HepG2 (cell line): ENCODE data around the gene IGLON5. TPM values are rescaled to one million over a fixed set of nuclear protein-coding genes. Genes with fewer than 3 reads are reported as not detected.

ENCODE experiments used
- ATAC-seq: fragments of 200-7000 bp; cut with Tn5 transposase; 3 replicates; pipeline ENCODE4 v1.9.1; 2020; ENCODE audit warnings: mild to moderate bottlenecking, moderate library complexity
- BruUV-seq: library from RNA; stranded (reverse); fragments of 400-500 nt; replicated peaks from 2 replicates; lab custom pipeline; 2021; lab: Mats Ljungman, UMichigan
- CTCF ChIA-PET: fragments of 300-600 bp; formaldehyde crosslinking; extraction: SDS; loops from one replicate; lab custom pipeline; 2021; ENCODE audit warnings: low total read pairs, inconsistent platforms, low intra/inter-chr PET ratio; lab: Yijun Ruan, JAX
- POLR2A ChIA-PET: fragments of 350-600 bp; sonication (Branson Sonifier 250); formaldehyde crosslinking; loops from one replicate; lab custom pipeline; 2020; ENCODE audit warnings: antibody characterized with exemption, inconsistent platforms; lab: Yijun Ruan, JAX
- DNase-seq: peaks from one replicate; pipeline ENCODE4 v3.0.0-alpha.2; 2015; ENCODE audit warnings: low spot score
- FAIRE-seq: peaks from 3 replicates; lab custom pipeline; 2011; peaks lifted over from hg19 to GRCh38; lab: Jason Lieb, UNC
- H2AFZ ChIP-seq: one replicate; pipeline ENCODE4 v1.6.1; 2011; ENCODE audit warnings: low read length, inconsistent platforms
- H3K27ac ChIP-seq: fragments of 300-600 bp; 3 replicates; pipeline ENCODE4 v1.8.0; 2011; ENCODE audit warnings: mixed run types, mild to moderate bottlenecking, mixed read lengths, low read length, inconsistent platforms; ENCODE audit not compliant: insufficient read depth; ENCODE audit errors: extremely low read length
- H3K27me3 ChIP-seq, 2 experiments: fragments of 200-600 bp in 1 of 2; 2 replicates in 1 of 2; 3 replicates in 1 of 2; pipeline versions ENCODE4 v1.6.0 to v1.8.0; 2011; ENCODE audit warnings: low read length in 2 of 2, mild to moderate bottlenecking in 2 of 2, moderate library complexity in 2 of 2, inconsistent platforms in 1 of 2; ENCODE audit not compliant: insufficient read depth in 2 of 2, control insufficient read depth in 1 of 2
- H3K36me3 ChIP-seq, 2 experiments: fragments of 200-600 bp in 1 of 2; replicated peaks in 1 of 2; 2 replicates in 1 of 2; 3 replicates in 1 of 2; pipeline versions ENCODE4 v1.5.1 to v1.8.0; 2011; ENCODE audit warnings: low read length in 2 of 2, inconsistent platforms in 1 of 2; ENCODE audit not compliant: insufficient read depth in 2 of 2, control insufficient read depth in 1 of 2
- H3K4me1 ChIP-seq: 2 replicates; pipeline ENCODE4 v1.5.1; 2012; ENCODE audit warnings: low read length, inconsistent platforms; ENCODE audit not compliant: insufficient read depth
- H3K4me2 ChIP-seq: 2 replicates; pipeline ENCODE4 v1.6.0; 2011; ENCODE audit warnings: low read depth, low read length, inconsistent platforms
- H3K4me3 ChIP-seq, 3 experiments: fragments of 200-600 bp in 1 of 3; sonication (generic), shearing (Covaris generic) in 1 of 3; replicated peaks in 1 of 3; 2 replicates each; pipeline ENCODE4 v1.5.1; 2011 to 2016; ENCODE audit warnings: low read length in 3 of 3, inconsistent platforms in 2 of 3, low read depth in 2 of 3, mild to moderate bottlenecking in 2 of 3, control low read depth in 1 of 3, mixed read lengths in 1 of 3; ENCODE audit not compliant: insufficient read depth in 1 of 3
- H3K79me2 ChIP-seq: one replicate; pipeline ENCODE4 v1.6.1; 2011; ENCODE audit warnings: low read length, inconsistent platforms; ENCODE audit not compliant: insufficient read depth
- H3K9ac ChIP-seq: 2 replicates; pipeline ENCODE4 v1.6.0; 2011; ENCODE audit warnings: mild to moderate bottlenecking, low read depth, low read length, inconsistent platforms; ENCODE audit not compliant: insufficient read depth
- H3K9me3 ChIP-seq: 2 replicates; pipeline ENCODE4 v1.5.1; 2012; ENCODE audit warnings: mild to moderate bottlenecking, low read length
- H4K20me1 ChIP-seq: 2 replicates; pipeline ENCODE4 v1.6.0; 2011; ENCODE audit warnings: inconsistent platforms, mild to moderate bottlenecking, low read length, moderate library complexity; ENCODE audit not compliant: insufficient read depth
- BRD4 ChIP-seq: sonication (generic); formaldehyde crosslinking; IDR thresholded peaks from 2 replicates; pipeline ENCODE4 v1.4.0; 2020; ENCODE audit warnings: missing genetic modification reagents
- KDM6A ChIP-seq: IDR thresholded peaks from 2 replicates; pipeline ENCODE4 v1.6.1; 2016; ENCODE audit warnings: low read depth
- KLF9 ChIP-seq: IDR thresholded peaks from 2 replicates; pipeline ENCODE4 v1.6.1; 2016; ENCODE audit warnings: low read depth
- ZBTB42 ChIP-seq: sonication (generic); formaldehyde crosslinking; IDR thresholded peaks from 2 replicates; pipeline ENCODE4 v1.5.0; 2020; ENCODE audit warnings: mild to moderate bottlenecking, missing genetic modification reagents
- WGBS: methylation state at CpG from one replicate; pipeline ENCODE4 v1.1.6; 2017; ENCODE audit warnings: low lambda C conversion rate; 5-methylcytosine and 5-hydroxymethylcytosine counted together
- in situ Hi-C: cut with HindIII; loops from 2 replicates; pipeline ENCODE4 v1.10.0; 2017; ENCODE audit warnings: low pct_unique_long_range_greater_than_20kb; ENCODE audit not compliant: extremely low pct_ligation_motif_present
- intact Hi-C: fragments of 100-400 bp; cut with micrococcal nuclease; formaldehyde crosslinking; loops from one replicate; pipeline ENCODE4 v1.10.0; 2022; ENCODE audit not compliant: unreplicated experiment
- polyA plus RNA-seq, 8 experiments: library from polyadenylated mRNA; depleted of rRNA in 3 of 8; stranded (reverse) in 7 of 8; unstranded in 1 of 8; fragments of >200 nt; fragmentation: Illumina TruSeq in 4 of 8; extraction: Trizol in 4 of 8; gene quantifications; 2 replicates each; pipeline versions ENCODE4 v1.2.1 to v1.2.3, GENCODE V29; 2011 to 2016; ENCODE audit warnings: low read depth in 4 of 8, missing spikeins in 1 of 8, mixed read lengths in 1 of 8; ENCODE audit not compliant: insufficient read depth in 1 of 8
- total RNA-seq, 5 experiments: library from RNA; depleted of rRNA; stranded (reverse); fragments of >200 nt; fragmentation: Illumina TruSeq; extraction: Trizol; gene quantifications; 2 replicates each; pipeline ENCODE4 v1.2.3, GENCODE V29; 2016; ENCODE audit warnings: low read depth in 1 of 5
- TF ChIP-seq, protein P1 (sequence below): sonication (generic); formaldehyde crosslinking; IDR thresholded peaks from 2 replicates; pipeline ENCODE4 v1.8.0; 2022; ENCODE audit warnings: missing genetic modification reagents, mild to moderate bottlenecking, inconsistent platforms, borderline replicate concordance
- TF ChIP-seq, protein P2 (sequence below): conservative IDR thresholded peaks from 2 replicates; pipeline ENCODE4 v1.6.1; 2018; ENCODE audit warnings: missing genetic modification reagents
- TF ChIP-seq, protein P3 (sequence below): sonication (generic); formaldehyde crosslinking; IDR thresholded peaks from 2 replicates; pipeline ENCODE4 v1.5.0; 2020; ENCODE audit warnings: mild to moderate bottlenecking, missing genetic modification reagents, borderline replicate concordance
- TF ChIP-seq, protein P4 (sequence below): sonication (generic); formaldehyde crosslinking; IDR thresholded peaks from 2 replicates; pipeline ENCODE4 v1.9.0; 2021; ENCODE audit warnings: mild to moderate bottlenecking, missing genetic modification reagents

Gene IGLON5
- total and polyA plus RNA-seq, 2 of the 13 experiments (the other 11 are each of a cell fraction or from before 2014, with no cell fraction given) = 0.04 to 5.7 TPM

DNA sequence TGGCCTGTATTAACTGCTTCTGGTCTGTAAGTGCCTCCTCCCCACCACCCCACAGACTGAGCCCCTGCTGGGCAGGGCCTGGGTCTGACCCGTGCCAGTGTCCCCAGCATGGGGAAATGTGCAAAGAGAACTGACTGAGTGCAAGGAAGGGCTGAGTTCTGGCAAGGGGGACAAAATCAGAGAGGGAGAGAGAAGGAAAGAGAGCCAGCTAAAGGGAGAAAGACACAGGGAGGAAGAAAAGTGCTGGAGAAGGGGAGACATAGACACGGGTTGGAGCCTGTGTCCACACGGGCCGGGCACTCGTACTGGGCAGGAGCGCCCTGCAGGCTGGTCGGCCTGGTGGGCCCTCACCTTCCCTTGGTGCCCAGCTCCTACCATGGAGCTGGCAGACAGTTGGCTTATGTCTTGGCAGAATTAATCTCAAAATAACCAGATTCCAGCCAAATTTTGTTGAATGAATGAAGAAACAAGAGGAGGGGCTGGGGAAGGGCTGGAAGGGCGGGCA, 59.8 kb downstream of the IGLON5 start:
- in situ Hi-C loops (no loop called here), intact Hi-C loops (no loop called here)
- Histone ChIP-seq H3K4me1 (peaks cover 37% of the 10 kb centered on the region), H3K27me3 (peaks cover 0 to 18% of the 10 kb centered on the region in 2 experiments; a peak in 1 of 5 replicates), H3K36me3 (no peaks in the 10 kb centered on the region), H3K4me3 (no peak overlapping the region), H3K79me2 (peaks cover 12% of the 10 kb centered on the region), H3K9me3 (no peaks in the 10 kb centered on the region), H3K27ac (no peak overlapping the region), H4K20me1 (no peaks in the 10 kb centered on the region), H3K9ac (no peak overlapping the region), H2AFZ (no peak overlapping the region), H3K4me2 (no peak overlapping the region)
- 60% methylated on average over 8 of the region's 8 CpGs for WGBS
- TF ChIP-seq, protein P1, sequence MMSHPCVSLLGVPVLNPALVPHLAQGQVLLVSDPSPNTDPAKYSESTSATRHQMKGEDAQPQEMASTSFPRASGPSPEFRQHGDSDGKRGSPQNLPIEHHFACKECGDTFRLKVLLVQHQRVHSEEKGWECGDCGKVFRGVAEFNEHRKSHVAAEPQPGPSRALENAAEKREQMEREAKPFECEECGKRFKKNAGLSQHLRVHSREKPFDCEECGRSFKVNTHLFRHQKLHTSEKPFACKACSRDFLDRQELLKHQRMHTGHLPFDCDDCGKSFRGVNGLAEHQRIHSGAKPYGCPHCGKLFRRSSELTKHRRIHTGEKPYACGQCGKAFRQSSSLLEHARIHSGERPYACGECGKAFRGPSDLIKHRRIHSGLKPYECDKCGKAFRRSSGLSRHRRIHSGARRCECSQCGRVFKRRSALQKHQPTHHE (CRISPR knock-in tag) = no peak
- no peak for TF ChIP-seq KLF9 (CRISPR knock-in tag)
- TF ChIP-seq, protein P2, sequence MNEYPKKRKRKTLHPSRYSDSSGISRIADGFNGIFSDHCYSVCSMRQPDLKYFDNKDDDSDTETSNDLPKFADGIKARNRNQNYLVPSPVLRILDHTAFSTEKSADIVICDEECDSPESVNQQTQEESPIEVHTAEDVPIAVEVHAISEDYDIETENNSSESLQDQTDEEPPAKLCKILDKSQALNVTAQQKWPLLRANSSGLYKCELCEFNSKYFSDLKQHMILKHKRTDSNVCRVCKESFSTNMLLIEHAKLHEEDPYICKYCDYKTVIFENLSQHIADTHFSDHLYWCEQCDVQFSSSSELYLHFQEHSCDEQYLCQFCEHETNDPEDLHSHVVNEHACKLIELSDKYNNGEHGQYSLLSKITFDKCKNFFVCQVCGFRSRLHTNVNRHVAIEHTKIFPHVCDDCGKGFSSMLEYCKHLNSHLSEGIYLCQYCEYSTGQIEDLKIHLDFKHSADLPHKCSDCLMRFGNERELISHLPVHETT = no peak
- TF ChIP-seq, protein P3, sequence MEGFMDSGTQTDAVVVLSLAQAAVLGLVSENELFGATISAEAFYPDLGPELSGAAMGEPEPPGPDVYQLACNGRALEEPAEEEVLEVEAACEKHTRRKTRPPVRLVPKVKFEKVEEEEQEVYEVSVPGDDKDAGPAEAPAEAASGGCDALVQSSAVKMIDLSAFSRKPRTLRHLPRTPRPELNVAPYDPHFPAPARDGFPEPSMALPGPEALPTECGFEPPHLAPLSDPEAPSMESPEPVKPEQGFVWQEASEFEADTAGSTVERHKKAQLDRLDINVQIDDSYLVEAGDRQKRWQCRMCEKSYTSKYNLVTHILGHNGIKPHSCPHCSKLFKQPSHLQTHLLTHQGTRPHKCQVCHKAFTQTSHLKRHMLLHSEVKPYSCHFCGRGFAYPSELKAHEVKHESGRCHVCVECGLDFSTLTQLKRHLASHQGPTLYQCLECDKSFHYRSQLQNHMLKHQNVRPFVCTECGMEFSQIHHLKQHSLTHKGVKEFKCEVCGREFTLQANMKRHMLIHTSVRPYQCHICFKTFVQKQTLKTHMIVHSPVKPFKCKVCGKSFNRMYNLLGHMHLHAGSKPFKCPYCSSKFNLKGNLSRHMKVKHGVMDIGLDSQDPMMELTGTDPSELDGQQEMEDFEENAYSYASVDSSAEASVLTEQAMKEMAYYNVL = no peak
- TF ChIP-seq, protein P4, sequence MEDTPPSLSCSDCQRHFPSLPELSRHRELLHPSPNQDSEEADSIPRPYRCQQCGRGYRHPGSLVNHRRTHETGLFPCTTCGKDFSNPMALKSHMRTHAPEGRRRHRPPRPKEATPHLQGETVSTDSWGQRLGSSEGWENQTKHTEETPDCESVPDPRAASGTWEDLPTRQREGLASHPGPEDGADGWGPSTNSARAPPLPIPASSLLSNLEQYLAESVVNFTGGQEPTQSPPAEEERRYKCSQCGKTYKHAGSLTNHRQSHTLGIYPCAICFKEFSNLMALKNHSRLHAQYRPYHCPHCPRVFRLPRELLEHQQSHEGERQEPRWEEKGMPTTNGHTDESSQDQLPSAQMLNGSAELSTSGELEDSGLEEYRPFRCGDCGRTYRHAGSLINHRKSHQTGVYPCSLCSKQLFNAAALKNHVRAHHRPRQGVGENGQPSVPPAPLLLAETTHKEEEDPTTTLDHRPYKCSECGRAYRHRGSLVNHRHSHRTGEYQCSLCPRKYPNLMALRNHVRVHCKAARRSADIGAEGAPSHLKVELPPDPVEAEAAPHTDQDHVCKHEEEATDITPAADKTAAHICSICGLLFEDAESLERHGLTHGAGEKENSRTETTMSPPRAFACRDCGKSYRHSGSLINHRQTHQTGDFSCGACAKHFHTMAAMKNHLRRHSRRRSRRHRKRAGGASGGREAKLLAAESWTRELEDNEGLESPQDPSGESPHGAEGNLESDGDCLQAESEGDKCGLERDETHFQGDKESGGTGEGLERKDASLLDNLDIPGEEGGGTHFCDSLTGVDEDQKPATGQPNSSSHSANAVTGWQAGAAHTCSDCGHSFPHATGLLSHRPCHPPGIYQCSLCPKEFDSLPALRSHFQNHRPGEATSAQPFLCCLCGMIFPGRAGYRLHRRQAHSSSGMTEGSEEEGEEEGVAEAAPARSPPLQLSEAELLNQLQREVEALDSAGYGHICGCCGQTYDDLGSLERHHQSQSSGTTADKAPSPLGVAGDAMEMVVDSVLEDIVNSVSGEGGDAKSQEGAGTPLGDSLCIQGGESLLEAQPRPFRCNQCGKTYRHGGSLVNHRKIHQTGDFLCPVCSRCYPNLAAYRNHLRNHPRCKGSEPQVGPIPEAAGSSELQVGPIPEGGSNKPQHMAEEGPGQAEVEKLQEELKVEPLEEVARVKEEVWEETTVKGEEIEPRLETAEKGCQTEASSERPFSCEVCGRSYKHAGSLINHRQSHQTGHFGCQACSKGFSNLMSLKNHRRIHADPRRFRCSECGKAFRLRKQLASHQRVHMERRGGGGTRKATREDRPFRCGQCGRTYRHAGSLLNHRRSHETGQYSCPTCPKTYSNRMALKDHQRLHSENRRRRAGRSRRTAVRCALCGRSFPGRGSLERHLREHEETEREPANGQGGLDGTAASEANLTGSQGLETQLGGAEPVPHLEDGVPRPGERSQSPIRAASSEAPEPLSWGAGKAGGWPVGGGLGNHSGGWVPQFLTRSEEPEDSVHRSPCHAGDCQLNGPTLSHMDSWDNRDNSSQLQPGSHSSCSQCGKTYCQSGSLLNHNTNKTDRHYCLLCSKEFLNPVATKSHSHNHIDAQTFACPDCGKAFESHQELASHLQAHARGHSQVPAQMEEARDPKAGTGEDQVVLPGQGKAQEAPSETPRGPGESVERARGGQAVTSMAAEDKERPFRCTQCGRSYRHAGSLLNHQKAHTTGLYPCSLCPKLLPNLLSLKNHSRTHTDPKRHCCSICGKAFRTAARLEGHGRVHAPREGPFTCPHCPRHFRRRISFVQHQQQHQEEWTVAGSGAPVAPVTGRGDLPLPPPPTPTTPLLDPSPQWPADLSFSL = no peak
- TF ChIP-seq KDM6A = no peak
- no peak for TF ChIP-seq ZBTB42 (CRISPR knock-in tag)
- no peak for TF ChIP-seq BRD4 (CRISPR knock-in tag)
- DNase-seq (no peak), ATAC-seq (no peak), FAIRE-seq (no peak)
- no TSS peak for BruUV-seq
- CTCF ChIA-PET = no interaction called here
- POLR2A ChIA-PET = interaction anchor here (1.0 to 5.3 kb wide), 6 partner anchors 9 to 30 kb away, joined by 3 to 27 read pairs (median 9); partner anchors contain the start of gene VSIG10L
